Measurements from ENCODE around the gene EHMT1.

Gene EHMT1

DNA sequence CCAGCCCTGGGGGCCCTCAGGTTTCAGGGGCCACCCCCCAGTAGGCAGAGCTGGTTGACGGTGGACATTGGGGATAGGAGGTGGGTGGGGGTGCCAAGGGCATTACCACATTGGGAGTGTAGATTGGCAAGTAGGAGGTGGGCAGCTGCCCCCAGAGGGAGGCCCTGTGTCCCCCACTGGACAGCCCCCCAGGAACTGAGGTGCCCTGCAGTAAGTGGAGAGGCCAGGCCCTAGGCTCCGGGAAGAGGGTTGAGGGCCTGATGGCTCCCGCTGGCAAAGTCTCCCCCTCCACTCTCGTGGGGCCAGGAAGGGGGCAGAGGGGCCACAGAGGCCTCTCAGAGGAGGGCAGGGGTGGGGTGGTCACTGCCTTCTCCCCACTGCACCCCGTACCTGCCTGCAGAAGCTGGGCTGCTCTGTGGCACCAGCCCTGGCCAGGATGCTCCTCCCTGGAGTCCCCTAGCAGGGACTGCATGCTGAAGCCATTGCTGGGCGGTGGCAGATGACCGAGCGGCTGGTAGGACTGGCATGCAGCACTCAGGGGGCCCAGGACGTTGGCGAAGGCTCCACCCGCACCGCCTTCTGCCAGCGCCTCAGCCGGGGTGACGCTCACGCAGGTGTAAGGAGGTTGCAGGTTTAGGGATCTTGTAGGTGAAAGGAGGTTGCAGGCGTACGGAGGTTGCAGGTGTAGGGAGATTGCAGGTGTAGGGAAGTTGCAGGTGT is 169.1 kb downstream of the EHMT1 start:
- no peak for DNase-seq (ENCODE audit: low read depth)
- TF ChIP-seq CTCF (conservative IDR thresholded peaks at IDR 0.05; ENCODE audit: low read length), result no peak
- no peak overlapping the region for H3K4me3 ChIP-seq (ENCODE audit: low read length)

- no peak for TF ChIP-seq CTCF (conservative IDR thresholded peaks at IDR 0.05; ENCODE audit: low read length)
Measured at GRCh38 chr9:137788561-137789294, 169.9 kb downstream of the EHMT1 start.

GRCh38 chr9:137789295-137789895 is 170.6 kb downstream of the EHMT1 start:
- H3K4me3 ChIP-seq (ENCODE audit: low read length), result no peak overlapping the region
- TF ChIP-seq CTCF (conservative IDR thresholded peaks at IDR 0.05; ENCODE audit: low read length), result no peak
- DNase-seq (ENCODE audit: low read depth), result no peak

More at GRCh38 chr9:137788561-137789294, 169.9 kb downstream of the EHMT1 start:
- H3K4me3 ChIP-seq (ENCODE audit: low read length), result no peak overlapping the region
- DNase-seq (ENCODE audit: low read depth), result no peak

DNA sequence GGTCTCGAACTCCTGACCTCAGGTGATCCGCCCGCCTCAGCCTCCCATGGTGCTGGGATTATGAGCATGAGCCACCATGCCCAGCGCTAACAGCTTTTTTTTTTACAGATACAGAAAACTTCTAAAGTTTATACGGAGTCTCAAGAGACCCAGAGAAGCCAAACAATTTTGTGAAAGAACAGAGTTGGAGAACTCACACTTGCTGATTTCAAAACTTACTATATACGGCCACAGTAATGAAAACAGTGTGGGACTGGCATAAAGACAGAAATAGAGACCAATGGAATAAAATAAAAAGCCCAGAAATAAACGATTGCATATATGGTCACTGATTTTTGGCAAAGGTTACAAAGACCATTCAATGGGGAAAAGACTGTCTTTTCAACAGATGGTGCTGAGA is 173.1 kb downstream of the EHMT1 start:
- TF ChIP-seq CTCF (conservative IDR thresholded peaks at IDR 0.05; ENCODE audit: low read length), result no peak
- no peak for DNase-seq (ENCODE audit: low read depth)
- no peak overlapping the region for H3K4me3 ChIP-seq (ENCODE audit: low read length)

- no peak for DNase-seq (ENCODE audit: low read depth)
- TF ChIP-seq CTCF (conservative IDR thresholded peaks at IDR 0.05; ENCODE audit: low read length), result no peak
- no peak overlapping the region for H3K4me3 ChIP-seq (ENCODE audit: low read length)
Measured at GRCh38 chr9:137793196-137793841, 174.5 kb downstream of the EHMT1 start.

GRCh38 chr9:137795156-137795666 is 176.4 kb downstream of the EHMT1 start:
- no peak for DNase-seq (ENCODE audit: low read depth)
- no peak for TF ChIP-seq CTCF (conservative IDR thresholded peaks at IDR 0.05; ENCODE audit: low read length)
- no peak overlapping the region for H3K4me3 ChIP-seq (ENCODE audit: low read length)
